IMR-90 (cell line): Measurements from ENCODE around the gene KCNIP1. TPM values are rescaled to one million over a fixed set of nuclear protein-coding genes. Genes with fewer than 3 reads are reported as not detected.

Experiments used
- ATAC-seq: fragments of 200-7000 bp; cut with Tn5 transposase; 2 replicates; pipeline ENCODE4 v1.9.1; 2020; ENCODE audit warnings: low read depth, mild to moderate bottlenecking, moderate library complexity
- BruUV-seq: library from RNA; stranded (reverse); fragments of 400-500 nt; replicated peaks from 2 replicates; lab custom pipeline; 2021; lab: Mats Ljungman, UMichigan
- CTCF ChIA-PET: fragments of 300-600 bp; formaldehyde crosslinking; extraction: SDS; loops from one replicate; lab custom pipeline; 2021; ENCODE audit warnings: antibody characterized with exemption; lab: Yijun Ruan, JAX
- POLR2A ChIA-PET: fragments of 300-600 bp; sonication (Branson Sonifier 250); formaldehyde crosslinking; loops from one replicate; lab custom pipeline; 2022; ENCODE audit warnings: antibody characterized with exemption; ENCODE audit not compliant: unreplicated experiment; lab: Charles Lee
- DNase-seq: peaks from one replicate; pipeline ENCODE4 v3.0.0; 2013
- H2AFZ ChIP-seq: replicated peaks from 2 replicates; pipeline ENCODE3; 2013; ENCODE audit warnings: low read length, mild to moderate bottlenecking; ENCODE audit not compliant: poor library complexity
- H2AK5ac ChIP-seq: 2 replicates; pipeline ENCODE4 v1.6.1; 2013; ENCODE audit warnings: low read depth, low read length, inconsistent platforms
- H2AK9ac ChIP-seq: replicated peaks from 2 replicates; pipeline ENCODE3; 2013; ENCODE audit warnings: mild to moderate bottlenecking, low read depth, low read length, moderate library complexity; ENCODE audit not compliant: poor library complexity
- H2BK120ac ChIP-seq: 2 replicates; pipeline ENCODE4 v1.6.1; 2013; ENCODE audit warnings: low read depth, low read length, inconsistent platforms
- H2BK15ac ChIP-seq: 3 replicates; pipeline ENCODE4 v1.6.1; 2013; ENCODE audit warnings: low read depth, low read length, inconsistent platforms
- H2BK20ac ChIP-seq: 2 replicates; pipeline ENCODE4 v1.6.1; 2013; ENCODE audit warnings: low read depth, mild to moderate bottlenecking, inconsistent platforms, low read length, moderate library complexity
- H2BK5ac ChIP-seq: 2 replicates; pipeline ENCODE4 v1.6.1; 2013; ENCODE audit warnings: mild to moderate bottlenecking, low read depth, low read length, inconsistent platforms; ENCODE audit not compliant: poor library complexity, severe bottlenecking
- H3K14ac ChIP-seq: replicated peaks from 2 replicates; pipeline ENCODE4 v1.6.1; 2013; ENCODE audit warnings: low read depth, low read length, inconsistent platforms
- H3K18ac ChIP-seq: 2 replicates; pipeline ENCODE4 v1.6.1; 2013; ENCODE audit warnings: low read depth, low read length, control low read depth
- H3K23ac ChIP-seq: 2 replicates; pipeline ENCODE4 v1.6.1; 2013; ENCODE audit warnings: low read depth, low read length, inconsistent platforms
- H3K27ac ChIP-seq: 2 replicates; pipeline ENCODE4 v1.5.1; 2013; ENCODE audit warnings: mild to moderate bottlenecking, control low read depth, low read length; ENCODE audit not compliant: insufficient read depth
- H3K27me3 ChIP-seq: 2 replicates; pipeline ENCODE4 v1.6.1; 2013; ENCODE audit warnings: low read length; ENCODE audit not compliant: control insufficient read depth, insufficient read depth
- H3K36me3 ChIP-seq: 2 replicates; pipeline ENCODE4 v1.6.1; 2013; ENCODE audit warnings: low read length, mixed read lengths; ENCODE audit not compliant: control insufficient read depth, insufficient read depth
- H3K4ac ChIP-seq: 2 replicates; pipeline ENCODE4 v1.6.1; 2013; ENCODE audit warnings: low read depth, low read length, inconsistent platforms
- H3K4me1 ChIP-seq: 2 replicates; pipeline ENCODE4 v1.6.1; 2013; ENCODE audit warnings: low read length, mixed read lengths; ENCODE audit not compliant: control insufficient read depth, insufficient read depth
- H3K4me2 ChIP-seq: 2 replicates; pipeline ENCODE4 v1.6.1; 2013; ENCODE audit warnings: low read depth, mild to moderate bottlenecking, control low read depth, low read length, moderate library complexity
- H3K4me3 ChIP-seq: 2 replicates; pipeline ENCODE4 v1.5.1; 2013; ENCODE audit warnings: low read depth, mild to moderate bottlenecking, control low read depth, low read length, moderate library complexity; ENCODE audit not compliant: insufficient read depth
- H3K56ac ChIP-seq: 2 replicates; pipeline ENCODE4 v1.6.1; 2013; ENCODE audit warnings: low read length, inconsistent platforms; ENCODE audit not compliant: insufficient read depth; ENCODE audit errors: extremely low read depth
- H3K79me1 ChIP-seq, 2 experiments: 2 replicates each; pipeline ENCODE4 v1.6.1; 2013; ENCODE audit warnings: low read length in 2 of 2, inconsistent platforms in 1 of 2, low read depth in 1 of 2
- H3K9ac ChIP-seq: 2 replicates; pipeline ENCODE4 v1.6.1; 2013; ENCODE audit warnings: low read depth, low read length, control low read depth
- H3K9me1 ChIP-seq: 2 replicates; pipeline ENCODE4 v1.6.1; 2013; ENCODE audit warnings: low read length, inconsistent platforms; ENCODE audit not compliant: insufficient read depth
- H3K9me3 ChIP-seq: 2 replicates; pipeline ENCODE4 v1.6.1; 2013; ENCODE audit warnings: low read length; ENCODE audit not compliant: control insufficient read depth, insufficient read depth
- H4K20me1 ChIP-seq: 2 replicates; pipeline ENCODE4 v1.6.1; 2013; ENCODE audit warnings: low read length, inconsistent platforms; ENCODE audit not compliant: insufficient read depth
- H4K5ac ChIP-seq: 2 replicates; pipeline ENCODE4 v1.6.1; 2013; ENCODE audit warnings: mild to moderate bottlenecking, low read depth, low read length, control low read depth
- H4K8ac ChIP-seq, 2 experiments: 2 replicates each; pipeline ENCODE4 v1.6.1; 2013; ENCODE audit warnings: low read depth in 2 of 2, low read length in 2 of 2, control low read depth in 1 of 2, inconsistent platforms in 1 of 2
- H4K91ac ChIP-seq: 2 replicates; pipeline ENCODE4 v1.6.1; 2013; ENCODE audit warnings: low read depth, low read length, inconsistent platforms; ENCODE audit not compliant: insufficient read depth
- BHLHE40 ChIP-seq: fragments of 150-350 bp; IDR thresholded peaks from 2 replicates; pipeline ENCODE4 v1.6.1; 2016; ENCODE audit warnings: mild to moderate bottlenecking, low read depth, low read length
- CEBPB ChIP-seq: IDR thresholded peaks from 2 replicates; pipeline ENCODE4 v1.6.1; 2012; ENCODE audit warnings: low read depth, low read length, improper control_type of control experiment
- CHD1 ChIP-seq: IDR thresholded peaks from 2 replicates; pipeline ENCODE4 v1.6.1; 2012; ENCODE audit warnings: low read depth, low read length, improper control_type of control experiment
- CTCF ChIP-seq: conservative IDR thresholded peaks from 2 replicates; pipeline ENCODE4 v1.5.1; 2012; ENCODE audit warnings: mild to moderate bottlenecking, low read depth, low read length, improper control_type of control experiment
- ELK1 ChIP-seq: fragments of 150-350 bp; IDR thresholded peaks from 2 replicates; pipeline ENCODE4 v1.6.1; 2016; ENCODE audit warnings: low read depth, mild to moderate bottlenecking, low read length, moderate library complexity, borderline replicate concordance
- FOS ChIP-seq: fragments of 150-350 bp; IDR thresholded peaks from 2 replicates; pipeline ENCODE4 v1.6.1; 2016; ENCODE audit warnings: low read depth, low read length
- MAFK ChIP-seq: IDR thresholded peaks from 2 replicates; pipeline ENCODE4 v1.6.1; 2012; ENCODE audit warnings: low read depth, low read length, improper control_type of control experiment
- MAZ ChIP-seq: IDR thresholded peaks from 2 replicates; pipeline ENCODE4 v1.6.1; 2012; ENCODE audit warnings: low read depth, mild to moderate bottlenecking, low read length, improper control_type of control experiment, moderate library complexity, borderline replicate concordance
- MXI1 ChIP-seq: IDR thresholded peaks from 2 replicates; pipeline ENCODE4 v1.6.1; 2012; ENCODE audit warnings: low read depth, mild to moderate bottlenecking, low read length, moderate library complexity, borderline replicate concordance
- NFE2L2 ChIP-seq: fragments of 150-350 bp; IDR thresholded peaks from 2 replicates; pipeline ENCODE4 v1.6.1; 2016; ENCODE audit warnings: low read depth, mild to moderate bottlenecking, low read length
- POLR2A ChIP-seq: IDR thresholded peaks from 2 replicates; pipeline ENCODE4 v1.6.1; 2012; ENCODE audit warnings: mild to moderate bottlenecking, low read depth, low read length
- RCOR1 ChIP-seq: IDR thresholded peaks from 2 replicates; pipeline ENCODE4 v1.6.1; 2012; ENCODE audit warnings: mild to moderate bottlenecking, low read length, improper control_type of control experiment; ENCODE audit not compliant: insufficient replicate concordance
- RFX5 ChIP-seq: IDR thresholded peaks from 2 replicates; pipeline ENCODE4 v1.8.0; 2012; ENCODE audit warnings: low read depth, mild to moderate bottlenecking, low read length, moderate library complexity
- SMC3 ChIP-seq: fragments of 150-350 bp; IDR thresholded peaks from 2 replicates; pipeline ENCODE4 v1.6.1; 2016; ENCODE audit warnings: low read depth, mild to moderate bottlenecking, antibody characterized with exemption, low read length, moderate library complexity
- USF2 ChIP-seq: fragments of 150-350 bp; IDR thresholded peaks from 2 replicates; pipeline ENCODE4 v1.6.1; 2017; ENCODE audit warnings: mild to moderate bottlenecking, antibody characterized with exemption, low read length, low read depth
- WGBS, 2 experiments: methylation state at CpG; one replicate each; pipeline versions ENCODE4 v1.1.5 to v1.1.7; 2013; ENCODE audit warnings: missing lambda C conversion rate in 2 of 2; ENCODE audit not compliant: insufficient read length in 1 of 2; ENCODE audit errors: extremely low coverage in 2 of 2; 5-methylcytosine and 5-hydroxymethylcytosine counted together
- dilution Hi-C: fragments of 300-500 bp; cut with HindIII; formaldehyde crosslinking; loops from one replicate; pipeline ENCODE4 v1.14.3; 2018; ENCODE audit warnings: low sequenced_read_pairs; ENCODE audit not compliant: unreplicated experiment
- in situ Hi-C: fragments of 300-500 bp; cut with MboI; formaldehyde crosslinking; loops from 3 replicates; pipeline ENCODE4 v1.14.3; 2019; ENCODE audit warnings: low sequenced_read_pairs, inconsistent platforms, mixed read lengths
- intact Hi-C: fragments of 100-400 bp; cut with micrococcal nuclease; formaldehyde crosslinking; loops from 2 replicates; pipeline ENCODE4 v1.10.0; 2022
- polyA plus RNA-seq, 3 experiments: library from polyadenylated mRNA; depleted of rRNA; stranded (reverse); fragments of >200 nt; gene quantifications; 2 replicates each; pipeline ENCODE4 v1.2.3, GENCODE V29; 2012; ENCODE audit warnings: low replicate concordance in 1 of 3
- total RNA-seq: library from RNA; depleted of rRNA; stranded (reverse); fragments of >200 nt; gene quantifications from 2 replicates; pipeline ENCODE4 v1.2.3, GENCODE V29; 2012

KCNIP1 gene
- total and polyA plus RNA-seq, 2 of the 4 experiments (the other 2 are of a cell fraction) = not detected

GRCh38 chr5:170634256-170634990 is 130.6 kb downstream of the KCNIP1 start:
- dilution Hi-C loops (no loop called here), in situ Hi-C loops (no loop called here), intact Hi-C loops (loop anchor here (5.0 to 10.0 kb wide), 2 partner anchors 537 to 570 kb away; no protein-coding TSS in a partner anchor)
- no peak overlapping the region for H3K56ac ChIP-seq
- no peak overlapping the region for H4K91ac ChIP-seq
- H2BK15ac ChIP-seq = no peak overlapping the region
- H2AK5ac ChIP-seq = no peak overlapping the region
- H2AFZ ChIP-seq = no peak overlapping the region
- 87% methylated on average over 3 of the region's 6 CpGs; no CpG with 5 or more reads in 1 of the 2 experiments for WGBS, 2 experiments
- no peak overlapping the region for H3K9ac ChIP-seq
- H3K14ac ChIP-seq = no peak overlapping the region
- ATAC-seq = no peak
- POLR2A ChIA-PET = no interaction called here
- no peak overlapping the region for H4K5ac ChIP-seq
- no peak overlapping the region for H2BK20ac ChIP-seq
- H2AK9ac ChIP-seq = no peak overlapping the region
- H3K27me3 ChIP-seq = peaks cover 2% of the 10 kb centered on the region; the same call in 1 of the 2 replicates
- H3K4me1 ChIP-seq = peaks cover 4% of the 10 kb centered on the region; the same call in 1 of the 2 replicates
- no peak overlapping the region for H3K27ac ChIP-seq
- DNase-seq = no peak
- H3K36me3 ChIP-seq = no peaks in the 10 kb centered on the region
- no peaks in the 10 kb centered on the region for H3K9me1 ChIP-seq
- no peak overlapping the region for H3K23ac ChIP-seq
- no peaks in the 10 kb centered on the region for H3K9me3 ChIP-seq
- CTCF ChIA-PET = interaction anchor here (0.9 to 1.3 kb wide), 9 partner anchors 8 to 208 kb away, joined by 3 to 13 read pairs (median 4); no protein-coding TSS in a partner anchor
- BruUV-seq = no TSS peak
- no peak overlapping the region for H3K4me2 ChIP-seq
- no peak overlapping the region for H2BK5ac ChIP-seq
- H3K4ac ChIP-seq = no peak overlapping the region
- no peak overlapping the region for H4K8ac ChIP-seq
- H4K20me1 ChIP-seq = no peaks in the 10 kb centered on the region; the same call in 1 of the 2 replicates
- H3K4me3 ChIP-seq = no peak overlapping the region
- H3K79me1 ChIP-seq = no peaks in the 10 kb centered on the region
- no peak overlapping the region for H3K18ac ChIP-seq
- no peak overlapping the region for H2BK120ac ChIP-seq
- TF ChIP-seq ELK1 (no peak), RCOR1 (no peak), RFX5 (no peak), MXI1 (no peak), CHD1 (no peak), SMC3 (no peak), CEBPB (no peak), POLR2A (no peak), MAFK (no peak), CTCF (no peak), NFE2L2 (no peak), USF2 (no peak), FOS (no peak), MAZ (no peak), BHLHE40 (no peak)
